GM18499 (cell line): Measurements from ENCODE around the gene BCL7C.
"Not testable (repeated sequence)": the region's sequence is repeated elsewhere in the genome, so short reads cannot be mapped to it uniquely, and the experiment has no call there.

Experiments used
- ATAC-seq: cut with Tn5 transposase; IDR thresholded peaks from one replicate; pipeline ENCODE4 v1.9.1; 2021; ENCODE audit warnings: moderate number of reproducible peaks; ENCODE audit not compliant: insufficient read depth, unreplicated experiment

The BCL7C gene

DNA sequence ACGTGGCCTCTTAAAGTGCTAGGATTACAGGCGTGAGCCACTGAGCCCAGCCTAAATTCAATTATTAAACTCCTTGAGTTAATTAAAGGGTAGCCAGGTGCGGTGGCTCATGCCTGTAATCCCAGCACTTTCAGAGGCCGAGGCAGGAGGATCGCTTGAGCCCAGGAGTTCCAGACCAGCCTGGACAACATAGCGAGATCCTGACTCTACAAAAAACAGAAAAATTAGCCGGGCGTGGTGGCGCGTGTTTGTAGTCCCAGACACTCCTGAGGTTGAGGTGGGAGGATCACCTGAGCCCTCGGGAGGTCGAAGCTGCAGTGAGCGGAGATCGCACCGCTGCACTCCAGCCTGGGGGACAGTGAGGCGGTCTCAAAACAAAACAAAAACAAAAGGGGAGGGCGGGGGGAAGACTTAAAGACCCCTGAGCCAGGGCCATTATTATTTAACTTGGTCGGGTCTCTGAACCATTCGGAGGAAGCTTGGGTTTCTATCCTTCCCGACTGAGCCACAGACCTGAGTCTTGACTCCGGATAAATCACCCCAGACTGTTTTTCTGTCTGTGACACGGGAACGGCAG lies 19.5 kb downstream of the BCL7C start:
- ATAC-seq: no peak

DNA sequence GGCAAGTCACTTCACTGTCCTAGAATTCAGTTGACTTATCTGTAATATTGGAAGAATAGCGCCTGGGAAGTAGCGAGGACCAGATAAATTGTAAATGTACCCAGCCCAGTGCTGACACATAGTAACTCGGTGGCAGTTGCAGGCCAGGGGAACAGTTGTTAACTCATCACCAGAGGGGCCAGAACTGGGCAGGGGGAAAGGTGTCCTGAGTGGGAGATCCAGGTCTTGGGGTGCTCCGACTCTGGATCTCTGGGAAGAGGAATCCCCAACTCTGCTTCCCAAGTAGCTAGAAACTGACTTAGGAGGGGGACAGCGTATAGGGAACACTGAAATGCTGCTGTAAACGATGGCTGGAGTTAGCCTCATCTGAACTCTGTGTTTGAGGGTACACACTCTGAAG lies 23.0 kb downstream of the BCL7C start:
- no peak for ATAC-seq

DNA sequence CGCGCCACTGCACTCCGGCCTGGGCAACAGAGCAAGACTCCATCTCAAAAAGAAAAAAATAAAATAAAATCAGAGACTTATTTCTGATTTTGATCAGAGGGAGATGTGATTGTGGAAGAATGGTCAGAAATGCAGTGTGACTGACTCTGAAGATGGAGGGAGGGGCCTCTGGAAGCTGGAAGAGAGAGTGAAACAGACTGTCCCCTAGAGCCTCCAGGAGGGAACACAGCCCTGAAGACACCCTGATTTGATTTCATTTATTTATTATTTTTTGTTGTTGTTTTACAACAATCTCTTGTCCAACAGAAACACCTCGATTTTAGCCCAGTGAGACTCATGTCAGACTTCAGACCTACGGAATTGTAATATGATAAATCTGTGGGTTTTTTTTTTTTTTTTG lies 26.1 kb downstream of the BCL7C start:
- no peak for ATAC-seq

DNA sequence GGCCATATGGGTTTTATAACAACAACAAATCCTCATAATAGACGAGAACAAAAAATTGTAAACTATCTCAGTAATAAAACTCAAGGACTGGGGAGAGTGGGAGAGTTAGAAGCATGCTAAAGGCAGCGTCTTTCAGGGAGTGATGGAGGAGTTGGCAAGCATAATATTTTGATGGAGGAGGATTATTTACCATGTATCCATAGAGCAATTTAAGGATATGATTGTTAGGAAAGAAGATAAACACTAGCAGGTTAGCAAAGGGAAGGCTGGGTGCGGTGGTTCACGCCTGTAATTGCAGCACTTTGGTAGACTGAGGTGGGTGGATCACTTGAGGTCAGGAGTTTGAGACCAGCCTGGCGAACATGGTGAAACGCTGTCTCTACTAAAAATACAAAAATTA lies 27.8 kb downstream of the BCL7C start:
- no peak for ATAC-seq

DNA sequence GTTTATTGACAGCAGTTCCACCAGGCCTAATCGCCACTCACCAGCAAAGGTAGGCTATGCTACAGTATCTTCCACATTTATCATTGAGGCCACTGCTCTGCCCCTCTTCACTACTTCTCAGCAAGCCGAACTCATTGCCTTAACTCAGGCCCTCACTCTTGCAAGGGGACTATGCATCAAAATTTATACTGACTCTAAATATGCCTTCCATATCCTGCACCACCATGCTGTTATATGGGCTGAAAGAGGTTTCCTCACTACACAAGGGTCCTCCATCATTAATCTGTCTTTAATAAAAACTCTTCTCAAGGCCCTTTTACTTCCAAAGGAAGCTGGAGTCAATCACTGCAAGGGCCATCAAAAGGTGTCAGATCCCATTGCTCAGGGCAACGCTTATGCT lies 30.7 kb downstream of the BCL7C start:
- ATAC-seq: not testable (repeated sequence)

DNA sequence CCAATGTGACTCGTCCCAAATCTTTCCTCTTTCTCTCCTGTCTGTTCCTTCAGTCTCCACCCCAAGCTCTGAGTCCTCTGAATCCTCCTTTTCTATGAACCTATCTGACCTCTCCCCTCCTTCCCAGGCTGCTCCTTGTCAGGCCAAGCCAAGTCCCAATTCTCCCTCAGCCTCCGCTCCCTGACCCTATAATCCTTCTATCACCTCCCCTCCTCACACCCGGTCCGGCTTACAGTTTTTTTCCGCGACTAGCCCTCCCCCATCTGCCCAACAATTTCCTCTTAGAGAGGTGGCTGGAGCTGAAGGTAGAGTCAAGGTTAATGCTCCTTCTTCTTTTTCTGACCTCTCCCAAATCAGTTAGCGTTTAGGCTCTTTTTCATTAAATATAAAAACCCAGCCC lies 33.1 kb downstream of the BCL7C start:
- ATAC-seq: not testable (repeated sequence)

DNA sequence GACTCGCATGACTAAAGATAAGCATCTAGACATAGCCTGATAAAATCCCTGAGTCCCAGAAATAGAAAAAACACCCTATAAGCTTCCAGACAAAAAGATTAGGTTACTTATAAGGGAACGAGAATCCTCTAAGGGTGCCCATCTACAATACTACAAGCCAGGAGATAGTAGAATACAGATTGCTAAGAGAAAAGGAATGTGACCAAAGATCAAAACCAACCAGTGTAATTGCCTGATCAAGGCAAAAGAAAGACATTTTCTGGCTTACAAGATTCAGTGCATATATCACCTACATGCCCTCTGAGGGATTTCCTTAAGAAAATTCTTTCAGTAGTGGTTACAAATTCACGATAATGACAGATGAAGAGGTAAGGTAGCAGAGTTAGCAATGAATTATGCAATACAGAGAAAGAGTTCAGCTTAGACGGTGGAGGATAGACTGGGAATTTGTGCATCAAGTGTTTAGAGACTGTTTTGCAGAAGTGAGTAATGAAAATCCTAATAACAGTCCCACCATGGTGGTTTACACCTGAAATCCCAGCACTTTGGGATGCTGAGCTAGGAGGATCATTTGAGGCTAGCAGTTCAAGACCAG lies 35.0 kb downstream of the BCL7C start:
- ATAC-seq: no peak

DNA sequence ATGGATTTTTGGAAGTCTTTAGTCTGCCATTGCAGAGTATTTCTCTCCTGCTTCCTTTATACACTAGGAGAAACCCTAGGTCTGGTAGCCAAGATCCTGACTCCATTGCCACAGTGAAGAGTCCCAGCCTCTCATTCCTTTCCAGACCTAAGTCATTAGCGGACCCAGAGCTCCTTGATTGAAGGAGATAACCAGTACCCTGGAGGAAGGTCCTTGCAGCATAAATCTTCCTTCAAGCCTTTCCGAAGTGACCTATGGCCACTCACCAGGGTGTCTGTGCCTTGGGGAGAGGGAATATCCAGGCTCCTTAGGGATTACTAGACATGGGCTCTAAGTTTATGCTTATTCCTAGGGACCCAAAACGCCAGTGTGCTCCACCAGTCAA lies 35.8 kb downstream of the BCL7C start:
- ATAC-seq: no peak

DNA sequence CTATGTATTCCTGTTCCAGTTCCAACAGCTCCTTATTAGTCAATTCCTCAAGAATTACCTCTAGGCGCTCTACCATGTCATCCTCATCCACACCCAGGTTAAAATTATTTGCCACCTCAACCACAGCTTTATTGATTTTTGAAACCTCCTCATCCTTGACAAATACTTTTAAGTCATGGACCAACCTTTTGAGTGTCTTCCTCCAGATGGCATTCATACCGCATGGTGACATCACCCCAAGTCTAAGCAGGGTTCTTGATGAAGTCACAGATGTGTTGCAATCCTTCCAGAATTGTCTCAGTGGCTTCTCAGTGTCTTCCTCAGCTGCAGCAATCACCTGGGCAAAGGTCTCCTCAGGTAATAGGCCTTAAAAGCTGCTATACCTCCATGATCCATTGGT lies 40.1 kb downstream of the BCL7C start:
- ATAC-seq: no peak

DNA sequence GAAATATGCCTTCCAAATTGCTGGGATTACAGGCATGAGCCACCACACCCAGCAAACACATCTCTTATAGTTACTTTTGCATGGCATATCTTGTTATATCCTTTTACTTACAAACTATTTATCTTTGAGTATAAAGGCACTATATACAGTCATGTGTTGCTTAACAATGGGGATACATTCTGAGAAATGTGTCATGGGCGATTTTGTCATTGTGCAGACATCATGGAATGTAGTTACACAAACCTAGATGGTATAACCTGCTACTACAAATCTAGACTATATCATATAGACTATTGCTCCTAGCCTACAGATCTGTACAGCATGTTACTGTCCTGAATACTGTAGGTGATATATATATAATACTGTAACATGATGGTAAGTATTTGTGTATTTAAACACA lies 43.6 kb downstream of the BCL7C start:
- ATAC-seq: no peak

DNA sequence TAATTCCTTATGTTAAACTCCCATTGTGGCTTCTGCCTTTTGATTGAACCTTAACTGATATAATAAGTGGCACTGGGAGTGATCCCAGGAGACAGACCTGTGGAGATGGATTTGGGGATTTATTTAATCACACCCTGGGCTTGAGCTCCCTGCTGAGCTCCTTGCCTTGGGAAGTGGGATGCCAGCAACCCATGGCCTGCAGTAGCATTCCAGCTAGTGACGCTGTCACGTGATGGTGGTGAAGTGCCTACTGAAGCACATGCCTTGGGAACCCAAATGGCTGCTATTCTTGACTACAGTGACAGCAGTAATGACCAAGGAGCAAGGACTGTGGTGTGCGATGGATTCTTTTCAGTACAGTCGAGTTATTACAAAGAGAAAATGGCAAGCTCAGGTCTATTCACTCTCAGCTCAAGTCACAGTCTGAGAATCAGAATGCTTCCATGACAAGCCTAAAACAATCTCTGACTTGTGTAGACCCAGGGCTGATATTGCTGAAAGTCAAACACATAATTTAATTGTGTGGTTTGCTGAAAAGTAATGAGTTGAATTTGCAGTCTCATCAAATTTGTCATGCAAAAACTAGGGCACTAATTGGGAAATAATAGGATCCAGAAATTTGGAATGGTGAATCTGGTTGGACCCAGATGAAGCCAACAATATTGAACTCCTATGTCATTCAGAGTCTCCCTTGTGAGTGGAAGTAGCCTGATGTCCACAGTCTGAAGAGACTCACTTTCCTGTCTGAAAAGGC lies 47.1 kb downstream of the BCL7C start:
- ATAC-seq: no peak

DNA sequence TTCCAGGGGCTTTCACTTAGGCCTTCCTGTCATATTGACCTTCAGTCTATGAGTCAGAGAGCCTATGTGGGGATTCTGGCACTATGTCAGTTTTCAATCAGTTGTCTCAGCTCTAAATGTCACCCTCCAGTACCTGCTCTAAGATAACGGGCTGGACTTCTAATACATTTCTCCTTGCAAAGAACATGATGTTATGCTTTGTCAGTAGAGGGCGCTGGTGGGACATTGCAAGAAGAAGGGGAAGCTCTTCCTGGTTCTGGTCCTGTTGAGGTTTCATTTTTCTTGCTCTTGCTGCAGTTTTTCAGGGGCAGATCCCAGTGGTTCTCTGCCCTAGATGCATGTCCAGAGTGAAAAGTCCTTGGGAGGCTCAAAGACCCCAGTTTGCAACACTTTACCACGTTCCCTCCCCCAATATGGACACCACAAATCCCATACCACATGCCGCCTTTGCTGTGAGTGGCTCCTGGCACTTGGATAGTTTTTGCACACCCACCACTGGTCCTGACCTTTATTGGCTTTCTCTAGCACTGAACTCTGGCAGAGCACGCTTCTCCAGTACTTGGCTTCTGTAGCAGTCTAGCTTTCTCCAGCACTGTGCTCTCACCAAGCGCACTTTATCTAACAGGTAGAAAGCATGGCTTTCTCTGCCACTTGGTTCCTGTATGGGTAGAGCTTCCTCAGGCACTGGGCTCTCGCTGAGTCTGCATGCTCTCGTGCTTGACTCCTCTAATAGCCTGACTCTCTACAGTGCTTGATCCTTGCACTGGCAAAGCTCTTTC lies 49.0 kb downstream of the BCL7C start:
- no peak for ATAC-seq

DNA sequence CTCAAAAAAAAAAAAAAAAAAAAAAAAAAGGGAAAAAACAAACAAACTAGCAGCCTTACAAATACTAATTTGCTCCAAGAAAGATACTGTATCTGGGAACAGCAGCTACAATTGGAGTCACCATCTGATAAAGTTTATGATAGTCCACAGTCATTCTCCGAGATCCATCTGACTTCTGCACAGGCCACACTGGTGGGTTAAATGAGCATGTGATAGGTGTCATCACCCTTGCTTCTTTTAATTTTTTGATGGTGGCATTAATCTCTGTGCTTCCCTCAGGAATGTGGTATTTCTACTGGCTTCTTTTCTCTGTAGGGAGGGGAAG lies 49.6 kb downstream of the BCL7C start:
- no peak for ATAC-seq

DNA sequence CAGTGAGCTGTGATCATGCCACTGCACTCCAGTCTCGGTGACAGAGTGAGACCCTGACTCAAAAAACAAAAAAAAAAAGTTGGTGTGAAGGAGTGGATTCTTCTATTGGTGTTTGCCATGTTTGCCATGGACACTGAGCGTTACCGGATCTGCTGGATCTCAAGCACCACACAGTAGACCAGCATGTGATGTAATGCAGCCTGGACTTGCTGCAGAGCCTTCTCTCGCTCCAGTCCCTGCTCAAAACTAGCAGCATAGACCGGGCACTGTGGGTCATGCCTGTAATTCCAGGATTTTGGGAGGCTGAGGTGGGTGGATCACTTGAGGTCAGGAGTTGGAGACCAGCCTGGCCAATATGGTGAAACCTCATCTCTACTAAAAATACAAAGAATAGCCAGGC lies 50.4 kb downstream of the BCL7C start:
- ATAC-seq: no peak

DNA sequence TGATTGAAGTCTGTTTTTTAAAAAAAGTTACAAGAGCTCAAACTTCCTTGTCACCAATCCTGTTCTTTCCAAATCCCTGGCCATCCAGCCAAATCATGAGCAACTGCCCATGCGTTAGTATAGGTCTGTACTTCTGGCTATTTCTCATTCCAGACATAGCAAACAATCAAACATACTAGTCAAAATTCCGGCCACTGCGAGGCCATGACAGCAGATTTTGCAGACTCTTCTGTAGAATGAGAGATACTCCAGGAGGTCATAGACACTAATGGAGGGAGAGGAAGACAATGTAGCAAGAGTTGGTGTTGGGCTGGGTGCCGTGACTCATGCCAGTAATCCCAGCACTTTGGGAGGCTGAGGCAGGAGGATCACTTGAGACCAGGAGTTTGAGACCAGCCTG lies 50.9 kb downstream of the BCL7C start:
- no peak for ATAC-seq

DNA sequence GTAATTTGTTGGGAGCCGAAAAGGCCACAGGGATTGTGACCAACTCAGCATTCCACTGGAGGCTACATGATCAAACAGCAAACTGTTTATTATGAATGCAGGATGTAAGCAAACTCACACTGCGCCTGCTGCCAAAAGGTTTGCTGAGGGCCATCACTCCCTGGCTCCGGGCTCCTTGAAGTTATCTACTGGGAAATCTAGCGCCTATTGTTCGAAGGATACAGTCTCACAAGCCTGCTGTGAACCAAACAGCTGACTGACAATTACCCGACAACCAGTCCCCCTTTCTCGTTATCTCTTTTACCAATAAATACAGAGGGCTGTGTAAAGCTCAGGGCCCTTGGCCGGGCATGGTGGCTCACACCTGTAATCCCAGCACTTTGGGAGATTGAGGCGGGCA lies 52.5 kb downstream of the BCL7C start:
- no peak for ATAC-seq

DNA sequence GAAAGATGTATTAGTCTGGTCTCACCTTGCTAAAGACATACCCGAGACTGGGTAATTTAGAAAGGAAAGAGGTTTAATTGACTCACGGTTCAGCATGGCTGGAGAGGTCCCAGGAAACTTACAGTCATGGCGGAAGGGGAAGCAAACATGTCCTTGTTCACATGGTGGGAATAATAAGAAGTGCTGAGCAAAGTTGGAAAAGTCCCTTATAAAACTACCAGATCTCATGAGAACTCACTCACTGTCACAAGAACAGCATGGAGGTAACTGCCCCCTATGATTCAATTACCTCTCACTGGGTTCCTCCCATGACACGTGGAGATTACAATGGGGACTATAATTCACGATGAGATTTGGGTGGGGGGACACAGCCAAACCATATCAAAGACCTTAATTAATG lies 53.3 kb downstream of the BCL7C start:
- no peak for ATAC-seq

DNA sequence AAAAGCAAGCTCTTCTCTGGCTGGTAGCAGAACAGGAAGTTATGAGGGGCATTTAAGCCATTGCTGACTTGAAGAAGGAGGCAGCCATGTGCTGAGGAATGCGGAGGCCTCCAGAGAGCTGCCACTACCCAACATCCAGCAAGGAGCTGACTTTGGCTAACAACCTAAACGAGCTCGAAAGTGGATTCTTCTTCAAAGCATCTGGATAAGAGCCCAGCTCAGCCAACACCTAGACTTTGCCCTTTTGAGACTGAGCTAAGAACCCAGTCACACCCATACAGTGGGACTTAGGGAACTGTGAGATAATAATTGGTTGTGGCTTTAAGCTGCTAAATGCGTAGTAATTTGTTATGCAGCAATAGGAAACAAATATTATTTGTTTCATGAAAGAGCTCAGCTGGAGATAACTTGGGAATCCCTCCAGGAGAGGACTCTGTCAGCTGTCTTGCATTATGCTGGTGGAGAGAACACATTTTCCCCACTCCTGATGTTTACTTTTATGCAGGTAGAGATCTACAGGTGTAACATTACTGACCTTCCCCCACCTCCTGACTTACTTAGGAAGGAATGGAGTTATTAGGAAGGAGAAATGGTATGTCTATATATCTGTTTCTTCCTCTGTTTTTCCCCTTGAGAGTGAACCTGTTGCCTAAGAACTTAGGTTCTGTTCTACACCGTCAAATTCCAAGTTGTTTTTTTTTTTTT lies 54.2 kb downstream of the BCL7C start:
- ATAC-seq: no peak

DNA sequence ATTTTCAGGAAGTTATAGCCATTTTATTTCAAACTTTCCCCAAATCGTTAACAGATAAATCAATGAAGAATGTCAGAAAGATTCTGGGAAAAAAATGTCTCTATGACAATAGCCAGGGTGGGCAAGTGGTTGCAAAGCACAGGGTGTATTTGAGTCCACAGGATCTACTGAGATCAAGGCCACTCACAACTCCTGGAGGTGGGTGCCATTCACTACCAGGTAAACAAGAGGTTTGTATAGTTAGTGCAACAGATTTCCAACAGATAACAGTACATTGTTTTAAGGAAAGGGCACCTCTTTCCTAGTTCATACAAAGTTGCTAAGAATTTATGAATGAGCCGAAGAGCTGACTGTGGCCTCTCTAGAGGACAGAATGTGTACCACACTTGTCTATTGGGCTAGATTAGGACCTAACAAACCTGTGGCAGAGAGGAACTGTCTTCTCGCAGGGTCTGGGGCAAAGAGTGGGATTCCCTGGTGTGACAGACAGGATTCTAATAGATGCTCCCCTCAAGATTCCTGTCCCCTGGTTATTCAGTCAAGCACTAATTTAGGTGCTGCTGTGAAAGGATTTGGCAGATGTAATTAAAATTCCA lies 54.9 kb downstream of the BCL7C start:
- no peak for ATAC-seq

DNA sequence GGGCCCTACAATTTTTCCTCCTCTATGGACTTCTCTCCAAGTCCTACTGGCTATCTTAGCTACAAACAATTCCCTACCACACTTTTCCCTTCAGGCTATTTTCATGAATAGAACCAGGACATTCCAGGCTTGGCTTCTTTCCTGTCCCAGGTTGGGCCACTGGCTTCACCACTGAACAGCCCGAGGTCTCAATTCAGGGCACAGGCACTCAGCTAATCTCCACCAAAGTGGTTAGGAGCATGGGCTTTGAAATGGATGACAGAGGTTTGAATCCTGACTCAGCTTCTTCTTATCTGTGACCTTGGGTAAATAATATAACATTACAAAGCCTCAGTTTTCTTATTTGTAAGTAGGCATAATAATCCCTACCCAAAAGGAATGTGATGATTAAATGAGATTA lies 56.0 kb downstream of the BCL7C start:
- ATAC-seq: no peak
